DMS79 treated with DMSO at 0.1 percent for 48 hours (cell line): ENCODE data around the gene SPATS2L.
A peak's percentile ranks its signal among the peaks of the same experiment; 100 is the strongest.

Experiments
- DNase-seq: peaks from one replicate; lab custom pipeline; 2025; lab: John Stamatoyannopoulos, UW

SPATS2L gene

GRCh38 chr2:200350850-200351285 is 44.4 kb downstream of the SPATS2L start:
- no peak for DNase-seq

- DNase-seq: no peak
These were observed 45.3 kb downstream of the SPATS2L start for GRCh38 chr2:200351815-200352214.

GRCh38 chr2:200352636-200353035 is 46.1 kb downstream of the SPATS2L start:
- DNase-seq: no peak

GRCh38 chr2:200353120-200353519 is 46.6 kb downstream of the SPATS2L start:
- DNase-seq: no peak

- DNase-seq: no peak
These were observed 47.4 kb downstream of the SPATS2L start for GRCh38 chr2:200353874-200354273.

- no peak for DNase-seq
These were observed 48.6 kb downstream of the SPATS2L start for GRCh38 chr2:200354833-200355751.

- no peak for DNase-seq
These were observed 49.8 kb downstream of the SPATS2L start for GRCh38 chr2:200356321-200356720.

- no peak for DNase-seq
These were observed 50.4 kb downstream of the SPATS2L start for GRCh38 chr2:200356857-200357384.

- no peak for DNase-seq
These were observed 51.4 kb downstream of the SPATS2L start for GRCh38 chr2:200357845-200358244.

- DNase-seq: no peak
These were observed 53.1 kb downstream of the SPATS2L start for GRCh38 chr2:200359552-200359951.

- DNase-seq: no peak
These were observed 53.9 kb downstream of the SPATS2L start for GRCh38 chr2:200360364-200360763.

GRCh38 chr2:200362202-200362917 is 55.9 kb downstream of the SPATS2L start:
- no peak for DNase-seq

GRCh38 chr2:200363279-200363678 is 56.8 kb downstream of the SPATS2L start:
- no peak for DNase-seq

GRCh38 chr2:200364142-200364541 is 57.6 kb downstream of the SPATS2L start:
- DNase-seq: no peak

GRCh38 chr2:200364620-200365019 is 58.1 kb downstream of the SPATS2L start:
- DNase-seq: no peak

- no peak for DNase-seq
These were observed 58.7 kb downstream of the SPATS2L start for GRCh38 chr2:200365209-200365608.

GRCh38 chr2:200367155-200367554 is 60.7 kb downstream of the SPATS2L start:
- no peak for DNase-seq

- DNase-seq: no peak
These were observed 63.4 kb downstream of the SPATS2L start for GRCh38 chr2:200369886-200370285.

GRCh38 chr2:200373231-200373630 is 66.7 kb downstream of the SPATS2L start:
- DNase-seq: no peak

- peak; percentile 27 for DNase-seq
These were observed 67.5 kb downstream of the SPATS2L start for GRCh38 chr2:200373973-200374416.

- DNase-seq: no peak
These were observed 70.2 kb downstream of the SPATS2L start for GRCh38 chr2:200376513-200377354.
